ENCODE data around the gene FHDC1. TPM values are rescaled to one million over a fixed set of nuclear protein-coding genes. Genes with fewer than 3 reads are reported as not detected.
A peak's percentile ranks its signal among the peaks of the same experiment; 100 is the strongest.

Gene FHDC1
- total and polyA plus RNA-seq, 5 donors from 2014 or later = 0.20 TPM; not detected in 4

DNA sequence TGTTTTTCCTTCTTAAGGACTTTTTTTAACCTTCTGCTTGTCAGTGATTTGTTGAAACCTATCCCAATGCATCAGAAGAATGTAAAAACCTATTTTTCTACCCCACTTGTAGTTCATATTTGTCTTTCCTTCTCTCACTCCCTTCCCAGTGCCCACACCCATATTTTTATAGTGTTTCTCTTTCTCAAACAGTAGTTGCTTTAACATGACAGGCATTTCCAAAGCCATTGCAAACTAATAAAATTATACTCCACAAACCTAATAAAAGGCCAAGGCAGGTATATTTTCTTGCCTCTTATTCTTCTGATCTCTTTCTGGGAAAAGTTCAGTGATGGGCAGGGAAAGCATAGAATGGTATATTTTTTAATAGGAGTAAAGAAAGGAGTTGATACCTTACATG is 35.7 kb upstream of the FHDC1 start:
- H3K36me3 Mint-ChIP-seq = peaks cover 13% of the 10 kb centered on the region
- ATAC-seq (ENCODE audit: low read depth in 2 of 2) (no peak), DNase-seq (no peak)
- Histone ChIP-seq H3K36me3 (ENCODE audit: control insufficient read depth, insufficient read depth, low read length) (no peaks in the 10 kb centered on the region), H3K4me3 (ENCODE audit: low read depth, low read length) (no peak overlapping the region), H3K9me3 (ENCODE audit: control insufficient read depth in 2 of 2, low read length in 2 of 2) (no peaks in the 10 kb centered on the region), H3K27ac (ENCODE audit: insufficient read depth, low read length, poor library complexity, severe bottlenecking) (no peak overlapping the region), H3K27me3 (ENCODE audit: control insufficient read depth, insufficient read depth, low read length) (no peaks in the 10 kb centered on the region), H3K4me1 (ENCODE audit: control insufficient read depth, insufficient read depth, low read length, poor library complexity, severe bottlenecking) (no peaks in the 10 kb centered on the region)
- H3K4me1 Mint-ChIP-seq = peaks cover 0 to 3% (median 0%) of the 10 kb centered on the region in 4 donors
- no peak overlapping the region for H3K4me3 Mint-ChIP-seq
- H3K27ac Mint-ChIP-seq = no peak overlapping the region
- no peaks in the 10 kb centered on the region for H3K27me3 Mint-ChIP-seq
- H3K9me3 Mint-ChIP-seq = peaks cover 0 to 3% (median 0%) of the 10 kb centered on the region in 7 donors

- Mint-ChIP-seq H3K27me3 (no peaks in the 10 kb centered on the region), H3K9me3 (peaks cover 0 to 3% (median 1%) of the 10 kb centered on the region in 7 donors), H3K4me1 (no peaks in the 10 kb centered on the region), H3K27ac (no peak overlapping the region), H3K4me3 (no peak overlapping the region), H3K36me3 (peaks cover 15% of the 10 kb centered on the region)
- Histone ChIP-seq H3K36me3 (ENCODE audit: control insufficient read depth, insufficient read depth, low read length) (peaks cover under 1% of the 10 kb centered on the region), H3K4me1 (ENCODE audit: control insufficient read depth, insufficient read depth, low read length, poor library complexity, severe bottlenecking) (no peaks in the 10 kb centered on the region), H3K27me3 (ENCODE audit: control insufficient read depth, insufficient read depth, low read length) (no peaks in the 10 kb centered on the region), H3K9me3 (ENCODE audit: control insufficient read depth in 2 of 2, low read length in 2 of 2) (no peaks in the 10 kb centered on the region), H3K27ac (ENCODE audit: insufficient read depth, low read length, poor library complexity, severe bottlenecking) (no peak overlapping the region), H3K4me3 (ENCODE audit: low read depth, low read length) (no peak overlapping the region)
- no peak for ATAC-seq (ENCODE audit: low read depth in 2 of 2)
- DNase-seq = no peak
Observed at GRCh38 chr4:152901205-152901604, 34.9 kb upstream of the FHDC1 start.

DNA sequence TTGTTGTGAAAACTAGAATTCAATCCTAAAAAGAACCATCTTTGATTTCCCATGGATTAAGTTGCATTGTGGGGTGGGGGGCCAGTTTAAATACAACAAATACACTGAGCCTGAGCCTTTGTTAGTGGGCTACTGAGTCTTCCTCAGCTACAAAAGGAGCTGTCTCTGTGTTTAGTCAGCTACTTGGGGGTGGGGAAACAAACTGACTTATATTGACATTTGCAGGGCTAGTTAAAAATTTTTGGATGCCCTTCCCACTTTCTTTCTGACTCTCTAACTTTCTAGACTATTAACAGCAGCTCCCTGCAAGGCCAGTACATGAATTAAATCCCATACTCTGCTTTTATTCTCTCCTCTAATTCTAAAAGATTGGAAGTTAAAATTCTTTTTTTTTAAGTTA is 32.5 kb upstream of the FHDC1 start:
- Histone ChIP-seq H3K9me3 (ENCODE audit: control insufficient read depth in 2 of 2, low read length in 2 of 2) (no peaks in the 10 kb centered on the region), H3K27ac (ENCODE audit: insufficient read depth, low read length, poor library complexity, severe bottlenecking) (no peak overlapping the region), H3K4me3 (ENCODE audit: low read depth, low read length) (no peak overlapping the region), H3K4me1 (ENCODE audit: control insufficient read depth, insufficient read depth, low read length, poor library complexity, severe bottlenecking) (no peaks in the 10 kb centered on the region), H3K27me3 (ENCODE audit: control insufficient read depth, insufficient read depth, low read length) (no peaks in the 10 kb centered on the region), H3K36me3 (ENCODE audit: control insufficient read depth, insufficient read depth, low read length) (peaks cover 5% of the 10 kb centered on the region)
- no peak overlapping the region for H3K4me3 Mint-ChIP-seq
- no peak overlapping the region for H3K27ac Mint-ChIP-seq
- no peaks in the 10 kb centered on the region for H3K27me3 Mint-ChIP-seq
- H3K4me1 Mint-ChIP-seq = no peaks in the 10 kb centered on the region
- no peak for ATAC-seq (ENCODE audit: low read depth in 2 of 2)
- peaks cover 24% of the 10 kb centered on the region for H3K36me3 Mint-ChIP-seq
- H3K9me3 Mint-ChIP-seq = peaks cover 0 to 3% (median 1%) of the 10 kb centered on the region in 7 donors
- DNase-seq = no peak

GRCh38 chr4:152909901-152910300 is 26.2 kb upstream of the FHDC1 start:
- peaks cover 30% of the 10 kb centered on the region for H3K36me3 Mint-ChIP-seq
- no peak for ATAC-seq (ENCODE audit: low read depth in 2 of 2)
- Histone ChIP-seq H3K4me1 (ENCODE audit: control insufficient read depth, insufficient read depth, low read length, poor library complexity, severe bottlenecking) (no peaks in the 10 kb centered on the region), H3K4me3 (ENCODE audit: low read depth, low read length) (no peak overlapping the region), H3K36me3 (ENCODE audit: control insufficient read depth, insufficient read depth, low read length) (peaks cover 8% of the 10 kb centered on the region), H3K27ac (ENCODE audit: insufficient read depth, low read length, poor library complexity, severe bottlenecking) (no peak overlapping the region), H3K9me3 (ENCODE audit: control insufficient read depth in 2 of 2, low read length in 2 of 2) (no peaks in the 10 kb centered on the region), H3K27me3 (ENCODE audit: control insufficient read depth, insufficient read depth, low read length) (no peaks in the 10 kb centered on the region)
- no peak for DNase-seq
- no peaks in the 10 kb centered on the region for H3K27me3 Mint-ChIP-seq
- peaks cover 0 to 3% (median 0%) of the 10 kb centered on the region in 7 donors for H3K9me3 Mint-ChIP-seq
- no peak overlapping the region for H3K27ac Mint-ChIP-seq
- no peak overlapping the region for H3K4me3 Mint-ChIP-seq
- no peaks in the 10 kb centered on the region for H3K4me1 Mint-ChIP-seq

- Mint-ChIP-seq H3K4me1 (no peaks in the 10 kb centered on the region), H3K27me3 (no peaks in the 10 kb centered on the region)
Observed at GRCh38 chr4:152910521-152910920, 25.6 kb upstream of the FHDC1 start.

GRCh38 chr4:152917543-152918395 is 18.4 kb upstream of the FHDC1 start:
- Histone ChIP-seq H3K27me3 (ENCODE audit: control insufficient read depth, insufficient read depth, low read length) (no peaks in the 10 kb centered on the region), H3K9me3 (ENCODE audit: control insufficient read depth in 2 of 2, low read length in 2 of 2) (peaks cover 0 to 13% of the 10 kb centered on the region in 2 experiments), H3K4me3 (ENCODE audit: low read depth, low read length) (no peak overlapping the region), H3K4me1 (ENCODE audit: control insufficient read depth, insufficient read depth, low read length, poor library complexity, severe bottlenecking) (no peaks in the 10 kb centered on the region), H3K36me3 (ENCODE audit: control insufficient read depth, insufficient read depth, low read length) (no peaks in the 10 kb centered on the region), H3K27ac (ENCODE audit: insufficient read depth, low read length, poor library complexity, severe bottlenecking) (no peak overlapping the region)
- H3K9me3 Mint-ChIP-seq = peaks cover 0 to 18% (median 6%) of the 10 kb centered on the region in 7 donors
- H3K27ac Mint-ChIP-seq = peak overlapping the region in 1 of 3 donors; percentile 56
- peaks cover 3% of the 10 kb centered on the region for H3K36me3 Mint-ChIP-seq
- DNase-seq = no peak
- H3K27me3 Mint-ChIP-seq = peaks cover 5% of the 10 kb centered on the region
- H3K4me3 Mint-ChIP-seq = no peak overlapping the region
- no peaks in the 10 kb centered on the region for H3K4me1 Mint-ChIP-seq
- ATAC-seq (ENCODE audit: low read depth in 2 of 2) = no peak

More at GRCh38 chr4:152910521-152910920, 25.6 kb upstream of the FHDC1 start:
- H3K27ac Mint-ChIP-seq = no peak overlapping the region
- Histone ChIP-seq H3K4me1 (ENCODE audit: control insufficient read depth, insufficient read depth, low read length, poor library complexity, severe bottlenecking) (no peaks in the 10 kb centered on the region), H3K27me3 (ENCODE audit: control insufficient read depth, insufficient read depth, low read length) (no peaks in the 10 kb centered on the region), H3K9me3 (ENCODE audit: control insufficient read depth in 2 of 2, low read length in 2 of 2) (no peaks in the 10 kb centered on the region), H3K27ac (ENCODE audit: insufficient read depth, low read length, poor library complexity, severe bottlenecking) (no peak overlapping the region), H3K36me3 (ENCODE audit: control insufficient read depth, insufficient read depth, low read length) (peaks cover 8% of the 10 kb centered on the region), H3K4me3 (ENCODE audit: low read depth, low read length) (no peak overlapping the region)
- H3K36me3 Mint-ChIP-seq = peaks cover 28% of the 10 kb centered on the region
- no peak overlapping the region for H3K4me3 Mint-ChIP-seq
- ATAC-seq (ENCODE audit: low read depth in 2 of 2) (no peak), DNase-seq (no peak)
- H3K9me3 Mint-ChIP-seq = peaks cover 0 to 3% (median 0%) of the 10 kb centered on the region in 7 donors

DNA sequence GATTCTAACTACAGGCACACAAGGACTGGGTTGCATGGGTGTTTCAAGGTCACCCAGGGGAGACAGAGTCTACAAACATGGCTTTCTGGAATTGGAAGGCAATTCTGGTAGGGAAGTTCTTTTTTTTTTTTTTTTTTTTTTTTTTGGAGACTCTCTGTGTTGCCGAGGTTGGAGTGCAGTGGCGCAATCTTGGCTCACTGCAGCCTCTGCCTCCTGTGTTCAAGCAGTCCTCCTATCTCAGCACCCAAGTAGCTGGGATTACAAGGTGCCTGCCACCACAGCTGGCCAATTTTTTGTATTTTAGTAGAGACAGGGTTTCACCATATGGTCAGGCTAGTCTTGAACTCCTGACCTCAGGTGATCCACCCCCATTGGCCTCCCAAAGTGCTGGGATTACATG is 16.3 kb upstream of the FHDC1 start:
- Histone ChIP-seq H3K27me3 (ENCODE audit: control insufficient read depth, insufficient read depth, low read length) (no peaks in the 10 kb centered on the region), H3K4me1 (ENCODE audit: control insufficient read depth, insufficient read depth, low read length, poor library complexity, severe bottlenecking) (no peaks in the 10 kb centered on the region), H3K4me3 (ENCODE audit: low read depth, low read length) (no peak overlapping the region), H3K9me3 (ENCODE audit: control insufficient read depth in 2 of 2, low read length in 2 of 2) (peaks cover 0 to 13% of the 10 kb centered on the region in 2 experiments), H3K27ac (ENCODE audit: insufficient read depth, low read length, poor library complexity, severe bottlenecking) (no peak overlapping the region), H3K36me3 (ENCODE audit: control insufficient read depth, insufficient read depth, low read length) (no peaks in the 10 kb centered on the region)
- peaks cover 0 to 20% (median 6%) of the 10 kb centered on the region in 7 donors for H3K9me3 Mint-ChIP-seq
- no peak overlapping the region for H3K27ac Mint-ChIP-seq
- H3K4me1 Mint-ChIP-seq = no peaks in the 10 kb centered on the region
- H3K36me3 Mint-ChIP-seq = peaks cover 3% of the 10 kb centered on the region
- H3K4me3 Mint-ChIP-seq = no peak overlapping the region
- H3K27me3 Mint-ChIP-seq = peaks cover 5% of the 10 kb centered on the region
- no peak for DNase-seq
- ATAC-seq (ENCODE audit: low read depth in 2 of 2) = no peak

GRCh38 chr4:152920768-152921167 is 15.4 kb upstream of the FHDC1 start:
- Mint-ChIP-seq H3K27me3 (peaks cover 5% of the 10 kb centered on the region), H3K4me1 (no peaks in the 10 kb centered on the region), H3K4me3 (no peak overlapping the region), H3K27ac (no peak overlapping the region), H3K9me3 (peaks cover 0 to 20% (median 6%) of the 10 kb centered on the region in 7 donors), H3K36me3 (peaks cover 3% of the 10 kb centered on the region)
- peaks cover 0 to 13% of the 10 kb centered on the region in 2 experiments for H3K9me3 ChIP-seq (ENCODE audit: control insufficient read depth in 2 of 2, low read length in 2 of 2)
- no peak overlapping the region for H3K4me3 ChIP-seq (ENCODE audit: low read depth, low read length)
- no peaks in the 10 kb centered on the region for H3K27me3 ChIP-seq (ENCODE audit: control insufficient read depth, insufficient read depth, low read length)
- DNase-seq (no peak), ATAC-seq (ENCODE audit: low read depth in 2 of 2) (no peak)
- no peaks in the 10 kb centered on the region for H3K4me1 ChIP-seq (ENCODE audit: control insufficient read depth, insufficient read depth, low read length, poor library complexity, severe bottlenecking)
- H3K36me3 ChIP-seq (ENCODE audit: control insufficient read depth, insufficient read depth, low read length) = no peaks in the 10 kb centered on the region
- H3K27ac ChIP-seq (ENCODE audit: insufficient read depth, low read length, poor library complexity, severe bottlenecking) = no peak overlapping the region

Data from CD4-positive, CD25-positive, alpha-beta regulatory T cell (primary cell).